Karpas-422 (cell line): ENCODE data around the gene CNTNAP2. TPM values are rescaled to one million over a fixed set of nuclear protein-coding genes. Genes with fewer than 3 reads are reported as not detected.

Source experiments
- DNase-seq: peaks from one replicate; pipeline ENCODE4 v3.0.0-alpha.2; 2015
- H2AFZ ChIP-seq: fragments of 200-600 bp; sonication (generic); 2 replicates; pipeline ENCODE4 v1.6.1; 2014; ENCODE audit warnings: antibody characterized with exemption, low read length, mixed read lengths
- H3K27ac ChIP-seq: fragments of 200-600 bp; sonication (generic); 2 replicates; pipeline ENCODE4 v1.5.1; 2014; ENCODE audit warnings: mild to moderate bottlenecking, low read length, moderate library complexity
- H3K27me3 ChIP-seq: fragments of 200-600 bp; sonication (generic); 2 replicates; pipeline ENCODE4 v1.6.1; 2014; ENCODE audit warnings: low read length, mixed read lengths
- H3K36me3 ChIP-seq: fragments of 200-600 bp; sonication (generic); 2 replicates; pipeline ENCODE4 v1.6.1; 2014; ENCODE audit warnings: low read length, mixed read lengths; ENCODE audit not compliant: insufficient read depth
- H3K4me1 ChIP-seq: fragments of 200-600 bp; sonication (generic); 2 replicates; pipeline ENCODE4 v1.6.1; 2014; ENCODE audit warnings: mild to moderate bottlenecking, low read length, mixed read lengths
- H3K4me2 ChIP-seq: fragments of 200-600 bp; sonication (generic); 2 replicates; pipeline ENCODE4 v1.6.1; 2014; ENCODE audit warnings: low read length, low read depth, mild to moderate bottlenecking; ENCODE audit not compliant: poor library complexity, severe bottlenecking
- H3K4me3 ChIP-seq: fragments of 200-600 bp; sonication (generic); 2 replicates; pipeline ENCODE4 v1.5.1; 2014; ENCODE audit warnings: mild to moderate bottlenecking, antibody characterized with exemption, low read length, mixed read lengths
- H3K79me2 ChIP-seq: fragments of 200-600 bp; sonication (generic); 2 replicates; pipeline ENCODE4 v1.6.1; 2014; ENCODE audit warnings: mild to moderate bottlenecking, low read length, mixed read lengths
- H3K9ac ChIP-seq: fragments of 200-600 bp; sonication (generic); 2 replicates; pipeline ENCODE4 v1.6.0; 2014; ENCODE audit warnings: low read length
- H3K9me2 ChIP-seq: fragments of 200-600 bp; sonication (generic), shearing (Covaris generic); replicated peaks from 2 replicates; pipeline ENCODE4 v1.6.0; 2014; ENCODE audit warnings: mild to moderate bottlenecking, low read length, moderate library complexity; ENCODE audit not compliant: insufficient read depth
- H3K9me3 ChIP-seq: fragments of 300-700, 200-600 bp; sonication (generic); 2 replicates; pipeline ENCODE4 v1.6.1; 2014; ENCODE audit warnings: low read length, mixed read lengths
- H4K20me1 ChIP-seq: fragments of 200-600 bp; sonication (generic); 2 replicates; pipeline ENCODE4 v1.6.1; 2014; ENCODE audit warnings: mild to moderate bottlenecking, antibody characterized with exemption, low read length, low read depth; ENCODE audit not compliant: insufficient read depth
- total RNA-seq: library from RNA; depleted of rRNA; stranded (reverse); fragments of >200 nt; shearing (Covaris generic); gene quantifications from 2 replicates; pipeline ENCODE4 v1.2.3, GENCODE V29; 2014; ENCODE audit warnings: low replicate concordance

The CNTNAP2 gene
- total RNA-seq, 1 experiment from 2014 or later = not detected

GRCh38 chr7:148397985-148398384 lies 2281.4 kb downstream of the CNTNAP2 start:
- Histone ChIP-seq H3K79me2 (no peaks in the 10 kb centered on the region), H3K4me3 (no peak overlapping the region), H3K36me3 (no peaks in the 10 kb centered on the region), H3K9ac (no peak overlapping the region), H3K9me2 (no peaks in the 10 kb centered on the region), H3K4me2 (no peak overlapping the region), H3K27me3 (no peaks in the 10 kb centered on the region), H3K9me3 (no peaks in the 10 kb centered on the region), H3K4me1 (no peaks in the 10 kb centered on the region), H3K27ac (no peak overlapping the region), H2AFZ (no peak overlapping the region), H4K20me1 (no peaks in the 10 kb centered on the region)
- DNase-seq = no peak

- Histone ChIP-seq H3K9me3 (no peaks in the 10 kb centered on the region), H3K36me3 (no peaks in the 10 kb centered on the region), H3K9ac (no peak overlapping the region), H3K9me2 (no peaks in the 10 kb centered on the region), H4K20me1 (no peaks in the 10 kb centered on the region), H2AFZ (no peak overlapping the region), H3K4me3 (no peak overlapping the region), H3K79me2 (no peaks in the 10 kb centered on the region), H3K4me2 (no peak overlapping the region), H3K27ac (no peak overlapping the region), H3K4me1 (no peaks in the 10 kb centered on the region), H3K27me3 (no peaks in the 10 kb centered on the region)
- DNase-seq = no peak
Observed at GRCh38 chr7:148398844-148399365, 2282.3 kb downstream of the CNTNAP2 start.

GRCh38 chr7:148400101-148400500 lies 2283.5 kb downstream of the CNTNAP2 start:
- Histone ChIP-seq H3K9ac (no peak overlapping the region), H2AFZ (no peak overlapping the region), H3K4me2 (no peak overlapping the region), H3K79me2 (no peaks in the 10 kb centered on the region), H3K36me3 (no peaks in the 10 kb centered on the region), H3K9me2 (no peaks in the 10 kb centered on the region), H4K20me1 (no peaks in the 10 kb centered on the region), H3K27ac (no peak overlapping the region), H3K27me3 (no peaks in the 10 kb centered on the region), H3K4me1 (no peaks in the 10 kb centered on the region), H3K9me3 (no peaks in the 10 kb centered on the region), H3K4me3 (no peak overlapping the region)
- no peak for DNase-seq

- Histone ChIP-seq H3K9me3 (no peaks in the 10 kb centered on the region), H3K79me2 (no peaks in the 10 kb centered on the region), H3K27ac (no peak overlapping the region), H3K4me2 (no peak overlapping the region), H3K9me2 (no peaks in the 10 kb centered on the region), H3K4me3 (no peak overlapping the region), H4K20me1 (no peaks in the 10 kb centered on the region), H3K4me1 (no peaks in the 10 kb centered on the region), H3K36me3 (no peaks in the 10 kb centered on the region), H2AFZ (no peak overlapping the region), H3K27me3 (no peaks in the 10 kb centered on the region), H3K9ac (no peak overlapping the region)
- no peak for DNase-seq
Observed at GRCh38 chr7:148402159-148402558, 2285.6 kb downstream of the CNTNAP2 start.

- Histone ChIP-seq H3K79me2 (no peaks in the 10 kb centered on the region), H3K9me3 (no peaks in the 10 kb centered on the region), H3K27ac (no peak overlapping the region), H3K4me2 (no peak overlapping the region), H3K4me3 (no peak overlapping the region), H3K9me2 (no peaks in the 10 kb centered on the region), H3K36me3 (no peaks in the 10 kb centered on the region), H3K9ac (no peak overlapping the region), H3K27me3 (no peaks in the 10 kb centered on the region), H4K20me1 (no peaks in the 10 kb centered on the region), H3K4me1 (no peaks in the 10 kb centered on the region), H2AFZ (no peak overlapping the region)
- no peak for DNase-seq
Observed at GRCh38 chr7:148403466-148403993, 2286.9 kb downstream of the CNTNAP2 start.

GRCh38 chr7:148408307-148408706 lies 2291.7 kb downstream of the CNTNAP2 start:
- DNase-seq = no peak
- Histone ChIP-seq H4K20me1 (no peaks in the 10 kb centered on the region), H2AFZ (no peak overlapping the region), H3K79me2 (no peaks in the 10 kb centered on the region), H3K27me3 (no peaks in the 10 kb centered on the region), H3K36me3 (no peaks in the 10 kb centered on the region), H3K4me1 (no peaks in the 10 kb centered on the region), H3K4me2 (no peak overlapping the region), H3K4me3 (no peak overlapping the region), H3K9ac (no peak overlapping the region), H3K27ac (no peak overlapping the region), H3K9me2 (no peaks in the 10 kb centered on the region), H3K9me3 (no peaks in the 10 kb centered on the region)

GRCh38 chr7:148410905-148411304 lies 2294.3 kb downstream of the CNTNAP2 start:
- Histone ChIP-seq H3K36me3 (no peaks in the 10 kb centered on the region), H3K79me2 (no peaks in the 10 kb centered on the region), H3K4me2 (no peak overlapping the region), H3K27me3 (no peaks in the 10 kb centered on the region), H3K27ac (no peak overlapping the region), H3K4me1 (no peaks in the 10 kb centered on the region), H3K4me3 (no peak overlapping the region), H3K9me3 (no peaks in the 10 kb centered on the region), H2AFZ (no peak overlapping the region), H4K20me1 (no peaks in the 10 kb centered on the region), H3K9ac (no peak overlapping the region), H3K9me2 (no peaks in the 10 kb centered on the region)
- DNase-seq = no peak

GRCh38 chr7:148412691-148413090 lies 2296.1 kb downstream of the CNTNAP2 start:
- Histone ChIP-seq H3K4me3 (no peak overlapping the region), H3K9me2 (no peaks in the 10 kb centered on the region), H3K4me2 (no peak overlapping the region), H4K20me1 (no peaks in the 10 kb centered on the region), H3K79me2 (no peaks in the 10 kb centered on the region), H3K9me3 (no peaks in the 10 kb centered on the region), H3K27ac (no peak overlapping the region), H3K4me1 (no peaks in the 10 kb centered on the region), H3K36me3 (no peaks in the 10 kb centered on the region), H2AFZ (no peak overlapping the region), H3K9ac (no peak overlapping the region), H3K27me3 (no peaks in the 10 kb centered on the region)
- no peak for DNase-seq
